Stimulated activated naive CD8-positive, alpha-beta T cell treated with anti-CD3 and anti-CD28 coated beads, Interleukin-15, Interleukin-2, amounts not matched to agents 100 U/mL and 50 U/mL, for 24 hours (primary cell): Measurements from ENCODE around the gene TAOK1.
"Not testable (repeated sequence)": the region's sequence is repeated elsewhere in the genome, so short reads cannot be mapped to it uniquely, and the experiment has no call there.

Source experiments
- ATAC-seq: fragments of 150-1000 bp; cut with Tn5 transposase; one replicate; pipeline ENCODE4 v1.10.0; 2021
- DNase-seq: peaks from one replicate; pipeline ENCODE4 v3.0.0; 2021

Gene TAOK1

DNA sequence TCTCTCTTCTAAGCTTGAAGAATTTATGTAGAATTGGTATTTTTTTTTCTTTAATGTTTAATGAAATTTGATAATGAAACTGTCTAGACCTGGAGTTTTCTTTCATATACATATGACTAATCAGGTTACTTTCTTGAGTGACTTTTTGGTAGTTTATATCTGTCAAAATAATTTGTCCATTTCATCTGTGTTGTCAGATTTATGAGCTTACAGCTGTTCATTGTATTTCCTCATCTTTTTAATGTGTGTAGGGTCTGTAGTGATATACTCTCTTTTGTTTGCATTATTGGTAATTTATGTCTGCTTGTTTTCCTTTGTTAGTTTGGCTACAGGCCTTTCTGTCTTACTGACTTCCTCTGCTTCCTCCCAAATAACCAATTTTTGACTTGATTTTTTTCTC lies 55.7 kb downstream of the TAOK1 start:
- no peak for ATAC-seq
- DNase-seq: no peak

DNA sequence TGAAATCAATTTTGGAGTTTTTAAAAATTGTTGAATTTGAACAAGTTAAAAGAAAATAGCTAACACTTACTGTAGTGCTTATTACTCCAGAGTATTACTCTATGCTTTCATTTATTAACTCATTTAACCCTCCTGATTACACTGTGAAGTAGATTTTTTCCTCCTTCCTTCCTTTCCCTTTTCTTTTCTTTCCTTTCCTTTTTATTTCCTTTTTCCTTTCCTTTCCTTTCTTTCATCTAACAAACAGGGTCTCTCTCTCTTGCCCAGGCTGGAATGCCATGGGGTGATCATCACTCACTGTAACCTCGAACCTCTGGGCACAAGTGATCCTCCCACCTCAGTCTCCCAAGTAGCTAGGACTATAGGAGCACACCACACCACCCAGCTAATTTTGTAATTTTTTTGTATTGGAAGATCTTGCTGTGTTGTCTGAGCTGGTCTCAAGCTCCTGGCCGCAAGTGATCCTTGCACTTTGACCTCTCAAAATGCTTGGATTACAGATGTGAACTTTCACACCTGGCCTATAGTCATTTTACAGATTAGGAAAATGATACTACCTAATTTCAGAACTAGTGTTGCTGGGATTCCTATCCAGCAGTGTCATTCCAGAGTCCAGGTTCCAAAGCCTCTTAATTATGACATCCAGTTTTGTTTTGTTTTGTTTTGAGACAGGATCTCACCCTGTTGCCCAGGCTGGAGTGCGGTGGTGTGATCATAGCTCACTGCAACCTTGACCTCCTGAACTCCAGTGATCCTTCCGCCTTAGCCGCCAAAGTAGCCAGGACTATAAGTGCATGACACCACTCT lies 59.9 kb downstream of the TAOK1 start:
- no peak for ATAC-seq
- no peak for DNase-seq

DNA sequence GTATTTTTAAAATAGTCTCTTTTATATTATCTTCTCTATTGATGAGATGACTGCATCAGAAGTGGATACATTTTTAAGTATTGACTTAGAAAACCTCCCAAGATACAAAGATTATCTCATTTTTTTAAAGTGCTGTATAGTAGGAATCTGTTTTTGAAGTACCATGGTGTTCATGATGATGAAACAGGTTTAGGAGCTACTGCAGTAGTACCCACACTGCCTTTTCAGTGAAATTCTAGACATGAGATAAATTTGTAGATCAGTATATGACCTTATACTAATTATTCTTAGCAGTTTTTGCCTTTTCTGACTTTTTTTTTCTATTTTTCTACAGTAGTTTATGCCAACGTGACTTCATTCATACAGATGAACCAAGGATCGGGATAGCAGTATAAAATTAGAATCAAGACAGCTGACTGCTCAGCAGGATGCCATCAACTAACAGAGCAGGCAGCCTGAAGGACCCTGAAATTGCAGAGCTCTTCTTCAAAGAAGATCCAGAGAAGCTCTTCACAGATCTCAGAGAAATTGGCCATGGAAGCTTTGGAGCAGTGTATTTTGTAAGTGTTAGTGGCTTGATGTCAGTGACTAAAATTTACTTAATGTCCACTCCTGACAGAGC lies 61.1 kb downstream of the TAOK1 start:
- no peak for ATAC-seq
- no peak for DNase-seq

DNA sequence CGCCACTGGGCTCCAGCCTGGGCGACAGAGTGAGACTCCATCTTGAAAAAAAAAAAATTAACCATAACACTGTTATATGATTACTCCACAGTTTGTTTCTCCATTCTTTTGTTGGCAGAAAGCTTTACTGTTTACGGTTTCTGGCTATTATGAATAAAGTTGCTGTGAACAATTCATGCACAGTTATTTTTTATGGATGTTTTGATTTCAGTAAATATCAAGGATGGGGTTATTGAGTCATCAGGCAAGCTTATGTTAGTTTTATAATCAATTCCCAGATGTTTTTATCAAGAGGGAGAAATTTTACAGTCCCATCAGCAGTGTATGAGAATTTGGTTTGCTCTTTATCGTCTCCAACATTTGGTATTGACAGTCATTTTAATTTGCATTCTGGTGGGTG lies 67.9 kb downstream of the TAOK1 start:
- DNase-seq (no peak), ATAC-seq (no peak)

DNA sequence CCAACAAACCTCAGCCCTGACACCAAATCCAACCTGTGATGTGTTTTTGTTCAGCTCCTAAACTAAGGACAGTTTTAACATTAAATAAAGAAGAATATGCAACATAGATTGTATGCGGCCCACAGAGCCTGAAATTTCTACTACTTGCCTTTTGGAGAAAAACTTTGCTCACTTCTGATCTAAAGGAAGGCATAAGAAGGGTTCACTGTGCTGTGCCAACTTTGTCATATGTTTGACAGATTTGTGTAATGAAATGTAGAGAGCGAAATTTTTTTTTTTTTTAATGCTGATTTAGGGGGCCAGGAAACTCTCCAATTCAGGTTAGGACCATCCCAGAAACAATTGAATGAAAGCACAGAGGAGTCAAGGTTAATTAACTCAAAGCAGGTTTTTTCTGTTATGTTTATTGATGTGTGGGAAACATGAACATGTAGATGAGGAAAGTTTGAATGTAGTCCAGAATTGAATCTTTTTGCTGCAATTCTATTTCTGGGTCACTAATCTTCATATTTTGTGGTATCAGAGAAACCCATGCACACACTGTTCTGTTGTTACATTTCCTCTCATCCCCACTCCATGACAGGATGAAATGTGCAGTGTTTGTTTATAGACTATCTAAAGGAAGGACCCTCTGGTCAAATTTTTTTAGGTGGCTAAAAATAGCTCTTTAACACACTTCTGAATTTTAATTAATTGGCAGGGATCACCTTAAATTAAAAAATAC lies 71.5 kb downstream of the TAOK1 start:
- no peak for ATAC-seq
- DNase-seq: no peak

DNA sequence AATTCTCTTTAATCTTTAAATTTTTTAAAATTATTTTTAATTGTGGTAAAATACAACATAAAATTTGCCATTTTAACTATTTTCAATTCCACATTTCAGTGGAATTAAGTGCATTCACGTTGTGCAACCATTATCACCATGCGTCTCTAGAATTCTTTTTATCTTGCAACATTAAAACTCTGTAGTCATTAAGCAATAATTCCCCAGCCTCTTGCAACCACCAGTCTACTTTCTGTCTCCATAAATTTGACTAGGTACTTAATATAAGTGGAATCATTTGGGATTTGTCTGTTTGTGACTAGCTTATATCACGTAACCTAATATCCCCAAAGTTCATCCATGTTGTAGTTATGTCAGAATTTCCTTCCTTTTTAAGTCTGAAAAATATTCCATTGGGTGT lies 79.1 kb downstream of the TAOK1 start:
- ATAC-seq (no peak), DNase-seq (no peak)

DNA sequence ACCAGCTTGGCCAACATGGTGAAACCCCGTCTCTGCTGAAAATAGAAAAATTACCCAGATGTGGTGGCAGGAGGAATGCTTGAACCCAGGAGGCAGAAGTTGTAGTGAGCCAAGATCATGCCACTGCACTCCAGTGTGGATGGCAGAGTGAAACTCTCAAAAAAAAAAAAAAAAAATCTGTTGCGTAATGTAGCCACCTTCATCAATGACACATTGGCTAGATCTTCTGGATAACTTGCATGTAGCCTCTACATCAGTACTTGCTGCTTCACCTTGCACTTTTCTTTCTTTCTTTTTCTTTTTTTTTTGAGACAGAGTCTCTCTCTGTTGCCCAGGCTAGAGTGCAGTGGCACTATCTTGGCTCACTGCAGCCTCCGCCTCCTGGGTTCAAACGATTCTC lies 83.3 kb downstream of the TAOK1 start:
- ATAC-seq, DNase-seq: not testable (repeated sequence)

DNA sequence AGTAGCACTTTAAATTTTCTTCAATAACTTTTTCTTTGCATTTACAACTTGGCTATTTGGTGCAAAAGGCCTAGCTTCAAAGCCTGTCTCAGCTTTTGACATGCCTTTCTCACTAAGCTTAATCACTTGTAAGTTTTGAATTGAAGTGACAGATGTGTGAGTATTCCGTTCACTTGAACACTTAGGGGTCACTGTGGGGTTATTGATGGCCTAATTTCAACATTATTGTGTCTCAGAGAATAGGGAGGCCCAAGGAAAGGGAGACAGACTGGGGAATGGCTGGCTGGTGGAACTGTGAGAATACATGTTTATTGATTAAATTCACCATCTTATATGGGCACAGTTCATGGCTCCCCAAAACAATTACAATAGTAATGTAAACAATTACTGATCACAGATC lies 84.1 kb downstream of the TAOK1 start:
- DNase-seq (no peak), ATAC-seq (no peak)

DNA sequence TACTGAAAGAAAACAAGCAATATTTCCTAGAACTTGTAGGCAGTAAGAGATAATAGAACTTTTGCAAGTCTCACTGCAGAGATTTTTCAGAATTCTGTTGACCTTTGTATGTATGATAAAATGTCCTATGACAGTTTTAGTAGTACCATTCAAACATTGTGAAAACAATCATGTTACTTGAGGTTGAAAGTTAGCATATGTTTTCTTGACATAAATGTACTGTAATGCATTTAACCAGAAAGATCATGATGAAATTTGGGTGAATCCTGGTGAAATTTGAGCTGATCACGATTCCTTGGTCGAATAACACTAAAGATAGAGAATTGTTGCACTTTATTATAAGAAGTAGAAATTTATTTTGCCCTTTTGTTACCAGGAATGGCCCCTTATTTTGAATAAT lies 85.7 kb downstream of the TAOK1 start:
- ATAC-seq: no peak

DNA sequence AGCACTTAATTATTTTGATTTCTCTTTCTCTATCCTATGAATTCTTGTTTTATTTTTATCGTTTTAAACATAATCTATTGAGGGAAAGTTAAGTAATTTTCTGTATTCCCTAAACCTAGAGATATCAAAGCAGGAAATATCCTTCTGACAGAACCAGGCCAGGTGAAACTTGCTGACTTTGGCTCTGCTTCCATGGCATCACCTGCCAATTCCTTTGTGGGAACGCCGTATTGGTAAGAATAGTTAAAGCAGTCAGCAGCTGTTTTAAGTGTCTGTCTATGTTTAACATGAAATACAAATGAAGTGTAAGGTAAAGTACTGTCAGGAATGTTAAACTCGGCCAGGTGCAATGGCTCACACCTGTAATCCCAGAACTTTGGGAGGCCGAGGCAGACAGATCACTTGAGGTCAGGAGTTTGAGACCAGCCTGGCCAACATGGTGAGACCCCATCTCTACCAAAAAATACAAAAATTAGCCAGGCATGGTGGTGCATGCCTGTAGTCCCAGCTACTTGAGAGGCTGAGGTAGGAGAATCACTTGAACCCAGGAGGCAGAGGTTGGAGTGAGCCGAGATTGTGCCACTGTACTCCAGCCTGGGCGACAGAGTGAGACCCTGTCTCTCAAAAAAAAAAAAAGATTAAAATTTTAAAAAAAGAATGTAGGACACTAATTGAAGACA lies 90.2 kb downstream of the TAOK1 start:
- DNase-seq, ATAC-seq: not testable (repeated sequence)

More for the DNA sequence above, 85.7 kb downstream of the TAOK1 start:
- no peak for DNase-seq

DNA sequence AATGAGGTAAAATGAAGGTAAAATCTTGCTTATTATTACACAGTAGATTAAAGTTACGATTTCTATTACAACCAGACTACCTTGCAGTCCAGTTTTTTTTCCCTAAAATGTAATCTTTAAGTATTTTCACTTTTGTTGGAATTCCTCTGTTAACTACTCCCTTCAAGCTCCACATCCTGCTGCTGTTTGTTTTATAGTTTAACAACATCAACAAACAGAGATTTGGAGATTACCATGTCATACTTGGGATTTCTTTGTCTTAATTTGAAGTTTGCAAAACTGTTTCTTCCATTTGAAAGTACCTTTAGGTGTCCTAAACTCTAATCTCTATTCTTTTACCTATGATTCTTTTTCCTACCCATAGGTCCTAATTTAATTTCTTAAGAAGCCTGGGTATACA lies 93.3 kb downstream of the TAOK1 start:
- no peak for ATAC-seq

DNA sequence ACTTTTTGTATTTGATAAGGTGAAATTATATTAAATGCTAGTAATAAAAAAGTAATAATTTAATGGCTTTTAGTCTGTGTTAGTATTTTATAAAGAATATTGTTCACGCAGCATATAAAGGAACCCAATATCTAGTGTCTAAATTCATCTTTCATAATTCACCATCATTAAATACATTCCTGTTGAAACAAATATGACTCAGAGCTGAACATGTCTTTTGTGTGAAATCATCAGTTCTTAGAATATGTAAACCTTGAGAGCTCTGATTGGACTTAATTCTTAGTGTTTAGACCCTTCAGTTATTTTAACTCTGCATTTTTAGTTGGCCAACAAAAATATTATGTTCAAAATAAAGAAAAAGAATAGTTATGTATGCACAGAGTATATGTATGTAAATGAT lies 104.8 kb downstream of the TAOK1 start:
- ATAC-seq: no peak
- DNase-seq: no peak

More for the DNA sequence above, 93.3 kb downstream of the TAOK1 start:
- DNase-seq: no peak

DNA sequence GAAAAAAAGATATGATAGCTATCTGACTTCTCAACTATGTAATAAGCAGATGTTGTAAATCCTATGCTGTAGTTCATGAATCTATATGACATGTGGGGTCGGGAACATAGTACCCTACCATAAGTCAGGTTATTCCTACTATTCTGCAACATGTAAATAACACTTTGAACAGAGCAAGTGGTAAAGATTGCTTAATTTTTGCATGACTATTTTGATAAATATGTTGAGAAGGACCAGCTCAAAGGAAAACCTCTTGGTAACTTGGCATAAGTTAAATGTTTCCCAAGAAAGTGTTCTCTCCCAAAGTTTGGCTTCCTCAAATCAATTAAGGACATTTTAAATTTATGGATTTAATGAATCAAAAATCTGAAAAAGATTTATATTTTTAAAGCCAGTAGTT lies 114.5 kb downstream of the TAOK1 start:
- DNase-seq: no peak

DNA sequence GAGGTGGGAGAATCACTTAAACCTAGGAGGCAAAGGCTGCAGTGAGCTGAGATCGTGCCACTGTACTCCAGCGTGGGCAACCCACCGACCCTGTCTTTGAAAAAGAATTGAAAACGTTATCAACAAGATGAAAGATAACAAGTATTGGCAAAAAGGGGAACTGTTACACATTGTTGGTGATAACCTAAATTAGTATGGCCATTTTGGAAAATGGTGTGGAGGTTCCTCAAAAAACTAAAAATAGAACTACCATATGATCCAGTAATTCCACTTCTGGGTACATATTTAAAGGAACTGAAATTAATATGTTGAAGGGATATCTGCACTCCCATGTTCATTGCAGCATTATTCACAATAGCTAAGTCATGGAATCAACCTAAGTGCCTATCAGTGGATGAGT lies 115.7 kb downstream of the TAOK1 start:
- DNase-seq: no peak

More for the DNA sequence above, 114.5 kb downstream of the TAOK1 start:
- ATAC-seq: no peak

DNA sequence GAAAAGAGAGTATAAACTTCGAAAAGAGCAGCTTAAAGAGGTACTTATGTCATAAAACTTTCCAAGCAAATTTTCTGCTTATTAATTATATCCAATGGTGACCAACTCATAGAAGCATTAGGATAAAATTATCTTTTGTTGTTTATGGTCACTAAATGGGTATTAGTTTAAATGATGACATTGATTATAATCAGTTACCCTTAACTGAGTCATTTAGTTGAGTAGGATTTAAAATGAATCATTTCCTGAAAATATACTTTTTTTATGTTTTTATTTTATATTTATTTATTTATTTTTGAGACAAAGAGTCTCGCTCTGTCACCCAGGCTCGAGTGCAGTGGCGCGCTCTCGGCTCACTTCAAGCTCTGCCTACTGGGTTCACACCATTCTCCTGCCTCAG lies 120.8 kb downstream of the TAOK1 start:
- ATAC-seq (no peak), DNase-seq (no peak)

More for the DNA sequence above, 115.7 kb downstream of the TAOK1 start:
- ATAC-seq: no peak

DNA sequence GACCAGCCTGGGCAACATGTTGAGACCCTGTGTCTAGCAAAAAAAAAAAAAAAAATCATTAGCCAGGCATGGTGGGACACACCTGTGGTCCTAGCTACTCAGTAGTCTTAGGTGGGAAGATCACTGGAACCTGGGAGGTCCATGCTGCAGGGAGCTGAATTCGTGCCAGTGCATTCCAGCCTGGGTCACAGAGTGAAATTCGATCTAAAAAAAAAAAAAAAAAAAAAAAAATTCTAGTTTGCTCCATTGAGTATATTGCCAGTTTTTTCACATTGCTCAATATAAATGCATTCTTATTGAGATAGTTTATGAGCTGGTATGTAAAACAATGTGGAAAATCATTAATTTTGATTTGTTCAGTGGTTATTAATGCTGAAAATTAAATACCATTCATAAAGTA lies 124.6 kb downstream of the TAOK1 start:
- ATAC-seq (no peak), DNase-seq (no peak)

DNA sequence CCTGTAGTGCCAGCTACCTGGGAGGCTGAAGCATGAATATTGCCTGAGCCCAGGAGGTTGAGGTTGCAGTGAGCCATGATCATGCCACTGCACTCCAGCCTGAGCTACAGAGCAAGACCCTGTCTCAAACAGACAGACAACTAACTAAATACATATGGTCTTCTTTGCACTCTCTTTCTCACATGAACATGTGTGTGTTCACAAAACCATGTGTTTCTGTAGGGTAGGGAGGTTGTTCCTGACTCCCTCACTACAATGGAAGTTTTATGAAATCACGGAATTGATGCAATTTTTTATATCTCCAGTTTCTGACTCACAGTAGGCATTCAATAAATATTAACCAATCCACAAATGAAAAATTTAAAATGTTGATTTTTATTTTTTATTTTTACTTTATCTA lies 128.2 kb downstream of the TAOK1 start:
- ATAC-seq: no peak
- no peak for DNase-seq

DNA sequence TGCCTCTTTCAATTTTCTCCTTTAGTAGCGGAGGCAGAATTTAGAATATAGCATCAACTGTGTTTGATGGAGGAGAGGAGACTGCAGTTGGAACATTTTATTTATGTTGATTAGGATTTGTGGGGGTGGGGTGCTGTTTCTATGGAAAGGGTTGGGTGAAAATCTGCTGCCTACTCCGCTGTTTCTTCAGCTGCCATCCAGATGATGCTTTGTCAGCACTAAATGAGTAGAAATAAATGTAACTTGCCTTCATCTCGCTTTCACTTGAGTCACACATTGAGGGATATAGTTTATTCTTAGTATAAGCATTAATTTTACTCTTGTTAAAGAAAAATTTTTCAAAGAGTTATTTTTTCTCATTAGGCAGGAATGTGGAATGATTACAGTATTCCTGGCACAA lies 134.5 kb downstream of the TAOK1 start:
- ATAC-seq (no peak), DNase-seq (no peak)

DNA sequence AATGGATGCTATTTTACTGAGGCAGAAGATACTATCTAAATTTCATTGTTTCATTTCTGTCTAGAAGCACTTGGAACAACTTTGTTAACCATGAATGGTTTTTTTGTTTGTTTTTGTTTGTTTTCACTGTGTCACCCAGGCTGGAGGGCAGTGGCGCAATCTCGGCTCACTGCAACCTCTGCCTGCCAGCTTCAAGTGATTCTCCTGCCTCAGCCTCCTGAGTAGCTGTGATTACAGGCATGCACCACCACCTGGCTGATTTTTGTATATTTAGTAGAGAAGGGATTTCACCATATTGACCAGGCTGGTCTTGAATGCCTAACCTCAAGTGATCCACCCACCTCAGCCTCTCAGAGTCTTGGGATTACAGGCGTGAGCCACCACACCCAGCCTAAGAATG lies 136.2 kb downstream of the TAOK1 start:
- no peak for DNase-seq
- ATAC-seq: no peak

DNA sequence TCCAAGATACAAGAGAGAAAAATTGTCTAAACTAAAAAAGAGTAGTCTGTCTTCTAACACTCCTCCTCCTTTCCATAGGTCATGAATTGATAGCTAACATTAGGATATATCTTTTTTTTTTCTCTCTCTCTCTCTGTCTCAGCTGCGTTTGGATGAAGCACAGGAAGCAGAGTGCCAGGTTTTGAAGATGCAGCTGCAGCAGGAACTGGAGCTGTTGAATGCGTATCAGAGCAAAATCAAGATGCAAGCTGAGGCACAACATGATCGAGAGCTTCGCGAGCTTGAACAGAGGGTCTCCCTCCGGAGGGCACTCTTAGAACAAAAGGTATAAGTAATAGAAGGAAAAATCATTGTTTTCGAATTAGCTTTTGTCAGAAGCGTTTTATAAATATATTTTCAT lies 143.8 kb downstream of the TAOK1 start:
- DNase-seq (no peak), ATAC-seq (no peak)

DNA sequence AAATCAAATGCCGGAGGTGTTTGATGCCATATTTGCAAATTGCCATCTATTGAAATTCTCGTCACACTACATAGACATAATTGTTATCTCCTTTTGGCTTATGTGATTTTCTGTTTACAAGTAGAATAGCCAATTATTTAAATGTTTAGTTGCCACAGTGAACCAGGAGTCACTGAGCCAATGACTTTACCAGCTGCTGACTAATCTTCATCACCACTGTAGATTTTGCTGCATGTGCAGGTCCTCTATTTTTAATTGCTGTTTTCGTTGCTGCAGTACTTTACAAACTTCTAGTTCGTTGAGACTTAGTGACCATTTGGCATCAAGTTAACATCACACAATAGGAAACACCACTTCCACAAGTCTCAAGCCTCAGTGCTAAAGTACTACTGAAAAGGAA lies 153.9 kb downstream of the TAOK1 start:
- DNase-seq (no peak), ATAC-seq (no peak)

DNA sequence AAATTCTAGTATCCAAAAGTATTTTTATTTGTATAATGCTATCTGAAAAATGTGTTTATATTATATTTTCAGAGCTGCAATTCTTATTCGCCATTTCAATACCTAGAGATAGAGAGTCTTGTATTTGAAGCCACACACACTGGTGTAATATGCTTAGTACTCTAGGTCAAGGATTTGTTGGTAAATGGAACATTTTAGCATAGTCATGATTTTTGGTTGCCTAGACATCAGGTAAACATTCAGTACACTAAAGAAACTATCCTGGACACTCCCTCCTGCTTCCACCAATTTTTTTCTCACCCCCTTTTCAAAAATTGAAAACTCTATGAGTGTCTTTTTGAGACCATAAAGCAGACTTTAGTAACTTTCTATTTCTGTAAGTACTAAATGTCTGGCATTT lies 155.9 kb downstream of the TAOK1 start:
- ATAC-seq (no peak), DNase-seq (no peak)

DNA sequence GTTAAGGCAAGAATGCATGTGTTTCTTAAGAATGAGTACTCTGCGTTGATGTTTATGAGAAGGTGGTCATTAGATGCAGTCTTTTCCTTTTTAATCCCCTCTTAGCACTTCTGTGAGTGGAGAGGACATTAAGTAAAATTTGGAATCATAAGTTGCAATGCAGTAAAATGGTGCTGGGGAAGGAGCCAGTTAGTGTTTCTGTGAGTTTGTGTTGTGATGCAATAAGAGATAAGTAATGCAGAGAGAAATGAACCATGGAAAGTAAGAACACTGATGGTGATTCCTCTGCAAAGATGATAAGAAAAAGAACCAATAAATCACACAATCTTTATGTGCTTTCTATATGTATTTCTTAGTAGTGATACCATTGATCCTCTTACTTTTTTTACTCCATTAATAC lies 156.7 kb downstream of the TAOK1 start:
- ATAC-seq: no peak
- DNase-seq: no peak
